Esophagus muscularis mucosa (tissue), 3 donors: ENCODE data around the gene CLTB.

Source experiments
- POLR2A ChIP-seq: fragments of 450-650 bp; IDR thresholded peaks from one replicate; pipeline ENCODE4 v1.6.1; 2017; ENCODE audit warnings: antibody characterized with exemption, moderate library complexity, mild to moderate bottlenecking, low read depth
- TF ChIP-seq, protein P1 (sequence below), 3 experiments: fragments of 200-600 bp in 2 of 3; fragments of 450-650 bp in 1 of 3; sonication (generic) in 2 of 3; IDR thresholded peaks; one replicate each; pipeline ENCODE4 v1.5.1; 2017 to 2019; ENCODE audit warnings: antibody characterized with exemption in 3 of 3, mild to moderate bottlenecking in 2 of 3, moderate library complexity in 1 of 3

DNA sequence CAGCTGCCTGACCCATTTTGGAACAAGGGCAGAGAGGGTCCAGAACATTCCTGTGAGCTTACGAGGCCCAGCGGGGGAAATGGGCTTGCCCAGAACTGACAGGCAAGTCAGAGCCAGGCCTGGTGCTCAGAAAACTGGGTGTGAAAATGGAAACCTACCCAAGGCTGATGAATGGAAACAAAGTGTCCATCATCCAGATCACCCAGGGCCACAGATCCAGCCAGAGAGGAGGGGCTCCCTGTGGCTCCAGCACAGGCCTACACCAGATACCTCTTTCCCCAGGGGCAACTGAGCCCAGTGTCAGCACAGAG lies 3.1 kb downstream of the CLTB start:
- TF ChIP-seq, protein P1, sequence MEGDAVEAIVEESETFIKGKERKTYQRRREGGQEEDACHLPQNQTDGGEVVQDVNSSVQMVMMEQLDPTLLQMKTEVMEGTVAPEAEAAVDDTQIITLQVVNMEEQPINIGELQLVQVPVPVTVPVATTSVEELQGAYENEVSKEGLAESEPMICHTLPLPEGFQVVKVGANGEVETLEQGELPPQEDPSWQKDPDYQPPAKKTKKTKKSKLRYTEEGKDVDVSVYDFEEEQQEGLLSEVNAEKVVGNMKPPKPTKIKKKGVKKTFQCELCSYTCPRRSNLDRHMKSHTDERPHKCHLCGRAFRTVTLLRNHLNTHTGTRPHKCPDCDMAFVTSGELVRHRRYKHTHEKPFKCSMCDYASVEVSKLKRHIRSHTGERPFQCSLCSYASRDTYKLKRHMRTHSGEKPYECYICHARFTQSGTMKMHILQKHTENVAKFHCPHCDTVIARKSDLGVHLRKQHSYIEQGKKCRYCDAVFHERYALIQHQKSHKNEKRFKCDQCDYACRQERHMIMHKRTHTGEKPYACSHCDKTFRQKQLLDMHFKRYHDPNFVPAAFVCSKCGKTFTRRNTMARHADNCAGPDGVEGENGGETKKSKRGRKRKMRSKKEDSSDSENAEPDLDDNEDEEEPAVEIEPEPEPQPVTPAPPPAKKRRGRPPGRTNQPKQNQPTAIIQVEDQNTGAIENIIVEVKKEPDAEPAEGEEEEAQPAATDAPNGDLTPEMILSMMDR (IDR thresholded peaks at IDR 0.05), result no peak
- no peak for TF ChIP-seq POLR2A
